GM18511 (cell line): ENCODE data around the gene PTPN13.

Source experiments
- ATAC-seq: cut with Tn5 transposase; IDR thresholded peaks from one replicate; pipeline ENCODE4 v1.9.1; 2021; ENCODE audit warnings: mild to moderate bottlenecking, moderate library complexity; ENCODE audit not compliant: unreplicated experiment

PTPN13 gene

DNA sequence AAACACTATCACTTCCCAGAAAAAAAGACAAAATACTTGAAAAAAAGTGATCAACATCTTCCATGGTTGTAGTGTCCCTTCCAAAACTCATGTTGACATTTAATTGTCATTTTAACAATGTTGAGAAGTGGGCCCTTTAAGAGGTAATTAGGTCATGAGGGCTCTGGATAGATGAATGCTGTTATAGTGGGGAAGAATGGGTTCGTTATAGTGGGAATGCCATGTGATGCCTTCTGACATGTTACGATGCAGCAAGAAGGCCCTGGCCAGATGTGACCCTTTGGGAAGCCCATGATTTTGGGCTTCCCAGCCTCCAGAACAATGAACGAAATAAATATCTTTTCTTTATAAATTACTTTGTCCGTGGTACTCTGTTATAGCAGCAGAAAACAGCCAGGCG lies 259.1 kb downstream of the PTPN13 start:
- ATAC-seq = no peak

DNA sequence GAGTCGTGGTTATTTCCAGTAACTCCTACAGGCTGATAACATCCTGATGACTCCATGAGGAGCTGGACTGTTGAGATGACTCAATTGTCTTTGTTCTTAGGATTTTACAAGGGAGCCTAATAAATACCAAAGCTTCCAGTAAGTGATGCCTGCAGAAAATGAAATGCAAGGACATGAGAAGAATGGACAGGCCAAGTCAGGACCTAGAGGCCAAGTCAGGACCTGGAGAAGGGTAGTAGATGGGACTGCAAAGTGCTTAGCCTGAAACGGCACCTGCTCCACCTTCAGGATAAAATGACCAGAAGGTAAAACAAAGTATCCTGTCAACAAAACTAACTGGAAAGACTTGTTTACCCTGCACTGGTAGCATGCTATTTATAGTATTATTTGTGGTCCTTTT lies 261.5 kb downstream of the PTPN13 start:
- ATAC-seq = no peak

DNA sequence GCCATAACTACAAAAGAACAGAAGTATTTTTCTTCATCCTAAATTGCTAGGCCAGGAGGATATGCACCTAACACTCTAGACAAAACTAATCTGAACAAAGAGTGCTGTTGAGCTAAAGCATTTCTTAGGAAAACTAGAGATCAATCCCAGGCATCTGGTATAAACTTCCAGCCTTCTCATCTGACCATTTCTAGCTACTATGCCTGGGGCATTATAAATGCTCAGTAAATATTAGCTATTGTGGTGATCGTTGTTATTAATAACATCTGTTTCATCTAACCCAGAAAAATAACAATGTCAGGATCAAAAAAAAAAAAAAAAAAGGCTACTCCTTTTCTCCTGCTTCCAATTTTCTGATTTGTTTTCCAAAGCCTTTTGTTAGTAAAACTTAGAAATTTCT lies 262.8 kb downstream of the PTPN13 start:
- ATAC-seq = no peak

DNA sequence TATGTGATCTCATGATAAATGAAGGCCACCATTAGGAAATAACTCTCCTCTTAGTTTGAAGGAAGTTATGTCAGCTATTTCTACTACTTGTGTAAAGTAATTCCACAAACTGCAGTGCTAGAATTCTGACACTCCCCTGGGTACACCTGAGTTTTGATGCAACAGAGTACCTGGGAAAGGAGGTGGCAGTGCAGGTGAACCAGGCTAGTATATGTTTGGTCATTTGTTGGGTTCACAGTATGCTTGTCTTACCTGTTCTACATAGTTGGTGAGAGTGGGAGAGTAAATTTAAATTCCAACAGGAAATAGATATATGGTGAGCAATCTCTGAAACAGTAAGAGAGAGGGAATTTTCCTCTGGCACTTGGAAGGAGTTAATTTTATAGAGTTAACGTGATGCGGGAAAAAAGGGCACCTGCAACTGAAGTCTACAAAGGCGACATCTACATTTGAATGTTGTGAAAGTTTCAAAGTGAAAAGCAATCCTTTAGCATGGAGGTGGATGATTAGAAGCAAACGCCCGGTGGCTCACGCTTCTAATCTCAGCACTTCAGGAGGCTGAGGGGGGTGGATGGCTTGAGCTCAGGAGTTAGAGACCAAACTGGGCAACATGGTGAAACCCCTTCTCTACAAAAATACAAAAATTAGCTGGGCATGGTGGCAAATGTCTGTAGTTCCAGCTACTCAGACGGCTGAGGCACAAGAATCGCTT lies 263.4 kb downstream of the PTPN13 start:
- no peak for ATAC-seq
